ENCODE results near the gene TNFRSF6B. TPM values are rescaled to one million over a fixed set of nuclear protein-coding genes. Genes with fewer than 3 reads are reported as not detected.

TNFRSF6B gene
- total RNA-seq, 4 donors from 2014 or later = 2.1 to 4.2 (median 2.7) TPM; not detected in 1

GRCh38 chr20:63672666-63673065, 23.8 kb upstream of the TNFRSF6B start:
- no peak overlapping the region for H3K4me3 ChIP-seq
- no peak for DNase-seq
- TF ChIP-seq CTCF (IDR thresholded peaks at IDR 0.05) (no peak), POLR2A (IDR thresholded peaks at IDR 0.05) (no peak)
- H3K27ac ChIP-seq = no peak overlapping the region
- H3K36me3 ChIP-seq = peaks cover 0 to 33% (median 0%) of the 10 kb centered on the region in 3 donors
- no peaks in the 10 kb centered on the region for H3K27me3 ChIP-seq
- no peaks in the 10 kb centered on the region for H3K9me3 ChIP-seq
- no peaks in the 10 kb centered on the region for H3K4me1 ChIP-seq

- H3K27ac ChIP-seq = no peak overlapping the region
- DNase-seq = no peak
- TF ChIP-seq CTCF (IDR thresholded peaks at IDR 0.05) = no peak
- TF ChIP-seq POLR2A (IDR thresholded peaks at IDR 0.05) = no peak
- H3K4me1 ChIP-seq = no peaks in the 10 kb centered on the region
- H3K9me3 ChIP-seq = no peaks in the 10 kb centered on the region
- H3K4me3 ChIP-seq = no peak overlapping the region
- no peaks in the 10 kb centered on the region for H3K27me3 ChIP-seq
- H3K36me3 ChIP-seq = peaks cover 0 to 32% (median 0%) of the 10 kb centered on the region in 3 donors
Measured at GRCh38 chr20:63673951-63674350, 22.5 kb upstream of the TNFRSF6B start.

GRCh38 chr20:63675681-63676368, 20.6 kb upstream of the TNFRSF6B start:
- Histone ChIP-seq H3K4me1 (no peaks in the 10 kb centered on the region), H3K4me3 (no peak overlapping the region), H3K27me3 (no peaks in the 10 kb centered on the region), H3K27ac (no peak overlapping the region), H3K36me3 (peaks cover 0 to 38% (median 0%) of the 10 kb centered on the region in 3 donors), H3K9me3 (no peaks in the 10 kb centered on the region)
- TF ChIP-seq POLR2A (IDR thresholded peaks at IDR 0.05) = no peak
- no peak for TF ChIP-seq CTCF (IDR thresholded peaks at IDR 0.05)
- DNase-seq = no peak

- Histone ChIP-seq H3K36me3 (peaks cover 0 to 33% (median 0%) of the 10 kb centered on the region in 3 donors), H3K4me3 (no peak overlapping the region), H3K9me3 (no peaks in the 10 kb centered on the region), H3K27ac (no peak overlapping the region), H3K4me1 (peaks cover 0 to 6% (median 0%) of the 10 kb centered on the region in 4 donors), H3K27me3 (no peaks in the 10 kb centered on the region)
- TF ChIP-seq POLR2A (IDR thresholded peaks at IDR 0.05) = no peak
- no peak for TF ChIP-seq CTCF (IDR thresholded peaks at IDR 0.05)
- DNase-seq = no peak
Measured at GRCh38 chr20:63678071-63678470, 18.4 kb upstream of the TNFRSF6B start.

GRCh38 chr20:63678667-63679465, 17.6 kb upstream of the TNFRSF6B start:
- no peak overlapping the region for H3K4me3 ChIP-seq
- no peak for DNase-seq
- peaks cover 0 to 6% (median 0%) of the 10 kb centered on the region in 4 donors for H3K4me1 ChIP-seq
- peaks cover 0 to 28% (median 0%) of the 10 kb centered on the region in 3 donors for H3K36me3 ChIP-seq
- H3K27ac ChIP-seq = no peak overlapping the region
- no peaks in the 10 kb centered on the region for H3K9me3 ChIP-seq
- TF ChIP-seq POLR2A (IDR thresholded peaks at IDR 0.05) (no peak), CTCF (IDR thresholded peaks at IDR 0.05) (no peak)
- H3K27me3 ChIP-seq = no peaks in the 10 kb centered on the region
